Measurements from ENCODE around the gene NPTX1.

DNA sequence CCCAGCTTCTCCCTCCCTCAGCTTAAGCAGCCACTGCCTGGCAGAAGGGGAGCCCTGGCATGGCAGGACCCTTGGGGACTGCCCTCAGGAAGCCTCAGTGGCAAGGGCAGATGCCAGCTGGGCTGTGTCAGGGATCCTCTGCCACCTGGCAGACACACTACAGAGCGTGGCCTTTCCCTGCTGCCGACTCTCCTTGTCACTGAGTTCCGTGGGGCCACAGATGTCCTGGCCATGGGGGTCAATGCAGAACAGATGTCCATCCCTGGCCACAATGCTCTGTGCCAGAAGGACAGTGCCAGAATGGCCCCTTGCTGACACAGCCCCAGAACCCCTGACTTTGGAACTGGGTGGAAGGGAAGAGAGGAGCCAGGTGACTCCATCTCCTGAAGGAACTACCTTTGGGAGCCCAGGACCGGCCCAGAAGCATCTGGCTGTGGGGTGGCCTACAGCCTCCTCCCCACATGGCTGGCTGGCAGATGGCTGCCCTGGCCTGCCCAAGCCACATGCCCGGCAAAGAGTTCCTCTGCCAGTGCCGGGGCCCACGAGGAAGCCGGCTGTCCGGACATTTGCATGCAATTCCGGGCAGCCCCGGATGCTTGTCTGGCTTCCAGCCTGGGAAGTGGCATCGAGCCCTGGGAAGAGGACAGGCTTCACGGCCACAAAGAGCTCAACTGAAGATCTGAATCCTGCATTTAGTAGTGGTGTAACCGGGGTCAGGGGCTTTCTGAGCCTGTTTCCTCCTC is 24.1 kb downstream of the NPTX1 start:
- TF ChIP-seq MAZ (IDR thresholded peaks at IDR 0.05; ENCODE audit: borderline replicate concordance, low read depth, low read length) (no peak), RARB (CRISPR knock-in tag; IDR thresholded peaks at IDR 0.05) (no peak), ZNF302 (CRISPR knock-in tag; IDR thresholded peaks at IDR 0.05) (no peak), JUNB (IDR thresholded peaks at IDR 0.05) (no peak), SMC3 (IDR thresholded peaks at IDR 0.05) (no peak), MAFK (IDR thresholded peaks at IDR 0.05; ENCODE audit: partially characterized antibody) (no peak), RNF2 (IDR thresholded peaks at IDR 0.05; ENCODE audit: borderline replicate concordance, low read depth) (no peak)
- TF ChIP-seq, protein P1, sequence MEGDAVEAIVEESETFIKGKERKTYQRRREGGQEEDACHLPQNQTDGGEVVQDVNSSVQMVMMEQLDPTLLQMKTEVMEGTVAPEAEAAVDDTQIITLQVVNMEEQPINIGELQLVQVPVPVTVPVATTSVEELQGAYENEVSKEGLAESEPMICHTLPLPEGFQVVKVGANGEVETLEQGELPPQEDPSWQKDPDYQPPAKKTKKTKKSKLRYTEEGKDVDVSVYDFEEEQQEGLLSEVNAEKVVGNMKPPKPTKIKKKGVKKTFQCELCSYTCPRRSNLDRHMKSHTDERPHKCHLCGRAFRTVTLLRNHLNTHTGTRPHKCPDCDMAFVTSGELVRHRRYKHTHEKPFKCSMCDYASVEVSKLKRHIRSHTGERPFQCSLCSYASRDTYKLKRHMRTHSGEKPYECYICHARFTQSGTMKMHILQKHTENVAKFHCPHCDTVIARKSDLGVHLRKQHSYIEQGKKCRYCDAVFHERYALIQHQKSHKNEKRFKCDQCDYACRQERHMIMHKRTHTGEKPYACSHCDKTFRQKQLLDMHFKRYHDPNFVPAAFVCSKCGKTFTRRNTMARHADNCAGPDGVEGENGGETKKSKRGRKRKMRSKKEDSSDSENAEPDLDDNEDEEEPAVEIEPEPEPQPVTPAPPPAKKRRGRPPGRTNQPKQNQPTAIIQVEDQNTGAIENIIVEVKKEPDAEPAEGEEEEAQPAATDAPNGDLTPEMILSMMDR (IDR thresholded peaks at IDR 0.05) = no peak
- TF ChIP-seq, protein P2, sequence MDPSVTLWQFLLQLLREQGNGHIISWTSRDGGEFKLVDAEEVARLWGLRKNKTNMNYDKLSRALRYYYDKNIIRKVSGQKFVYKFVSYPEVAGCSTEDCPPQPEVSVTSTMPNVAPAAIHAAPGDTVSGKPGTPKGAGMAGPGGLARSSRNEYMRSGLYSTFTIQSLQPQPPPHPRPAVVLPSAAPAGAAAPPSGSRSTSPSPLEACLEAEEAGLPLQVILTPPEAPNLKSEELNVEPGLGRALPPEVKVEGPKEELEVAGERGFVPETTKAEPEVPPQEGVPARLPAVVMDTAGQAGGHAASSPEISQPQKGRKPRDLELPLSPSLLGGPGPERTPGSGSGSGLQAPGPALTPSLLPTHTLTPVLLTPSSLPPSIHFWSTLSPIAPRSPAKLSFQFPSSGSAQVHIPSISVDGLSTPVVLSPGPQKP (IDR thresholded peaks at IDR 0.05; ENCODE audit: low read depth, low read length) = no peak
